Activated T-helper 1 cell treated with anti-CD3 and anti-CD28 coated beads, Interleukin-12 subunit alpha, Interleukin-12 subunit beta, Interleukin-2, Interleukin-4 antibody, amounts not matched to agents 30 ng/mL and 10 ng/mL and 1 ng/mL, durations not matched to agents 14 hours and 24 hours and 36 hours (primary cell): ENCODE data around the gene SRSF1. TPM values are rescaled to one million over a fixed set of nuclear protein-coding genes. Genes with fewer than 3 reads are reported as not detected.

Source experiments
- DNase-seq: peaks from one replicate; pipeline ENCODE4 v3.0.0; 2021; ENCODE audit warnings: low spot score
- H3K27ac Mint-ChIP-seq: one replicate; pipeline ENCODE4 v1.8.0; 2021; ENCODE audit warnings: mild to moderate bottlenecking, mixed read lengths
- H3K27me3 Mint-ChIP-seq: one replicate; pipeline ENCODE4 v1.8.0; 2022; ENCODE audit warnings: mild to moderate bottlenecking, moderate library complexity, mixed read lengths; ENCODE audit not compliant: insufficient read depth
- H3K36me3 Mint-ChIP-seq: one replicate; pipeline ENCODE4 v1.8.0; 2021; ENCODE audit warnings: low read depth, mixed read lengths
- H3K4me1 Mint-ChIP-seq: one replicate; pipeline ENCODE4 v1.8.0; 2021; ENCODE audit warnings: low read depth, mixed read lengths
- H3K4me3 Mint-ChIP-seq: one replicate; pipeline ENCODE4 v1.8.0; 2021; ENCODE audit warnings: mild to moderate bottlenecking, moderate library complexity, mixed read lengths
- H3K9me3 Mint-ChIP-seq: one replicate; pipeline ENCODE4 v1.8.0; 2021; ENCODE audit warnings: mixed read lengths
- intact Hi-C: fragments of 100-400 bp; cut with micrococcal nuclease; formaldehyde crosslinking; loops from one replicate; pipeline ENCODE4 v1.15.1; 2024
- total RNA-seq: library from RNA; stranded (reverse); gene quantifications from 2 replicates; pipeline ENCODE4 v1.2.3, GENCODE V29; 2022

Gene SRSF1
- total RNA-seq, 1 donor from 2014 or later, result 491 TPM

DNA sequence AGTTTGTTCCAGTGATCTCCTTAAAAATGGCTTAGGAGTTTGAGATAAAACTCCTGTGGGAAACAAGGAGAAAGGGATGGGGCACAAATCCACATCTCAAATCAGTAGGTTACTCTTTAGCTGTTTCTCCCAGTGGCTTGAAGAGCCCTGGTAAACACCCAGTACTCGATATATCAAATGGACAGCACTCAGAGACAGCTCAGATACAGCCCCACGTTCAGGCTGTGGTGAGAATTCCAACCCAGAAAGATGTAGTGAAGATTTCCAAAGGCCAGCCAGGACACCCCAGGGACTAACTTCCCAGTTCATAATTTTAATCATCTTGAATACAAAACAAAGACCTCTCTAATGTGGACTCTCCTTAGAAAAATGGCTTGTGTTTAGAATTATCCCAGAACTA, 12.6 kb downstream of the SRSF1 start:
- Mint-ChIP-seq H3K27me3 (no peaks in the 10 kb centered on the region), H3K36me3 (peaks cover 34% of the 10 kb centered on the region), H3K4me1 (peaks cover 60% of the 10 kb centered on the region), H3K4me3 (no peak overlapping the region), H3K9me3 (no peaks in the 10 kb centered on the region), H3K27ac (no peak overlapping the region)
- DNase-seq, result no peak
- intact Hi-C loops, result loop anchor here (2.0 kb wide), 1 partner anchor 144 kb away; the partner anchor contains the start of gene MRPS23

DNA sequence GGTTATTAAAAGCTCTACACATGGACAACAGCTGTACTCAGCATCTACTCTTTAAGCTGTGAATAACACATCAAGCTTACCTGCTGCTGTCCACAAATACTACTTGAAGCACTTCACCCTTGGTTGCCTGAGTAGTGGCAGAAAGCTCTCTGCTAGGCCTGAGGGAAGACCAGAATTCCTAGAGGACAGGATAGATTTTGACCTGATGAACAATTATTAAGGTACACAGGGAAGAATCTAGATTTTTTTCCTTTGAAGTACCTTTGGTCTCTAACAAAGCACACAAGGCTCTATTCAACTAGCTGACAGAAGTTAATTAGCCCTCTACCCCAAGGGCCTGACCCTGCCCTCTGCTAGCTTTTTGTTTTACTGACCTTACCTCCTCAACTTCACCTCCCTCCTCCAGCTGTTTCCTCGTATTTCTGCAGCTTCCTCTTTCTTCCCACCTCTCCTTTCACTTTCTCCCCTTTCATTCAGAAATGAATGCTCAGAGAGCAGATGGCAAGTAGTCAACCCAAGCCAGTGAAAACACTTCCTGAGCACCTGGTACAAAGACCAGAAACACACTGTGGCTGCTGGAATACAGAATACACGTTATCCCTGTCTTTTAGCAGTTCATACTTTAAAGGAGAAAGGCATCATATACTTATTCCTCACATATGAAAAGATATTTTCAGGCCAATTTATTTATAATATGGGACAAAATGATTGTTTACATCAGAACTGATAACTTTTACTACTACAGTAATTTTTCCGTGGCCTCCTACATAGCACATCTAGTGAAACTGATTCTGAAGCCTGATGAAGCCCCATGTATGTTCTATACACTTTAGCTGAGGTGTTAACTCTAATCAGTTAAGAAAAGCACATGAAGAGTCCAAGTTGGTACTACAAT, 13.3 kb downstream of the SRSF1 start:
- H3K36me3 Mint-ChIP-seq, result peaks cover 32% of the 10 kb centered on the region
- intact Hi-C loops, result loop anchor here (2.0 kb wide), 1 partner anchor 143 kb away; the partner anchor contains the start of gene MRPS23
- no peaks in the 10 kb centered on the region for H3K9me3 Mint-ChIP-seq
- DNase-seq, result no peak
- peak overlapping the region; percentile 50 for H3K27ac Mint-ChIP-seq
- H3K27me3 Mint-ChIP-seq, result no peaks in the 10 kb centered on the region
- peaks cover 62% of the 10 kb centered on the region for H3K4me1 Mint-ChIP-seq
- H3K4me3 Mint-ChIP-seq, result no peak overlapping the region

GRCh38 chr17:57991537-57991936, 15.5 kb downstream of the SRSF1 start:
- H3K36me3 Mint-ChIP-seq, result peaks cover 25% of the 10 kb centered on the region
- H3K4me3 Mint-ChIP-seq, result no peak overlapping the region
- DNase-seq, result no peak
- no peaks in the 10 kb centered on the region for H3K27me3 Mint-ChIP-seq
- peaks cover 56% of the 10 kb centered on the region for H3K4me1 Mint-ChIP-seq
- intact Hi-C loops, result no loop called here
- H3K9me3 Mint-ChIP-seq, result no peaks in the 10 kb centered on the region
- no peak overlapping the region for H3K27ac Mint-ChIP-seq

DNA sequence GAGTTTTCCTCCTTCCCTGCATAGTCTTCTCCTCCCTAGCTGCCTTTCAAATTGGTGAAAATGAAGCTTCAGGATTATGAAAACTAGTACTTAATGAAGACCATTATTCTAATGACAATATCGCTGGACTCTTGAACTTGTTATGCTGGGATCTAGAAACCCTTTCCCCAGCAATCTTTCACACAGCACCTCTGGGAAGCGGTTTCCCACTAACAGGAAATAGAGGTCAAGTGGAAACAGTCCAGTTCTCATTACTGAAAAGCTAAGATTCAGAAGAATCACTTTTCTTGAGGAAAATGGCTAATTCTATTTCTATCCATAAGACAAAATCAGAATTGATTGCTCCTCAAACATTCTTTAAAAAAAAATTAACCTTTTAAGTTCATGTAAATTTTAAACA, 17.0 kb downstream of the SRSF1 start:
- no peak overlapping the region for H3K27ac Mint-ChIP-seq
- H3K4me3 Mint-ChIP-seq, result peak overlapping the region; percentile 63
- H3K4me1 Mint-ChIP-seq, result peaks cover 62% of the 10 kb centered on the region
- H3K36me3 Mint-ChIP-seq, result peaks cover 24% of the 10 kb centered on the region
- intact Hi-C loops, result no loop called here
- no peaks in the 10 kb centered on the region for H3K27me3 Mint-ChIP-seq
- no peak for DNase-seq
- no peaks in the 10 kb centered on the region for H3K9me3 Mint-ChIP-seq

DNA sequence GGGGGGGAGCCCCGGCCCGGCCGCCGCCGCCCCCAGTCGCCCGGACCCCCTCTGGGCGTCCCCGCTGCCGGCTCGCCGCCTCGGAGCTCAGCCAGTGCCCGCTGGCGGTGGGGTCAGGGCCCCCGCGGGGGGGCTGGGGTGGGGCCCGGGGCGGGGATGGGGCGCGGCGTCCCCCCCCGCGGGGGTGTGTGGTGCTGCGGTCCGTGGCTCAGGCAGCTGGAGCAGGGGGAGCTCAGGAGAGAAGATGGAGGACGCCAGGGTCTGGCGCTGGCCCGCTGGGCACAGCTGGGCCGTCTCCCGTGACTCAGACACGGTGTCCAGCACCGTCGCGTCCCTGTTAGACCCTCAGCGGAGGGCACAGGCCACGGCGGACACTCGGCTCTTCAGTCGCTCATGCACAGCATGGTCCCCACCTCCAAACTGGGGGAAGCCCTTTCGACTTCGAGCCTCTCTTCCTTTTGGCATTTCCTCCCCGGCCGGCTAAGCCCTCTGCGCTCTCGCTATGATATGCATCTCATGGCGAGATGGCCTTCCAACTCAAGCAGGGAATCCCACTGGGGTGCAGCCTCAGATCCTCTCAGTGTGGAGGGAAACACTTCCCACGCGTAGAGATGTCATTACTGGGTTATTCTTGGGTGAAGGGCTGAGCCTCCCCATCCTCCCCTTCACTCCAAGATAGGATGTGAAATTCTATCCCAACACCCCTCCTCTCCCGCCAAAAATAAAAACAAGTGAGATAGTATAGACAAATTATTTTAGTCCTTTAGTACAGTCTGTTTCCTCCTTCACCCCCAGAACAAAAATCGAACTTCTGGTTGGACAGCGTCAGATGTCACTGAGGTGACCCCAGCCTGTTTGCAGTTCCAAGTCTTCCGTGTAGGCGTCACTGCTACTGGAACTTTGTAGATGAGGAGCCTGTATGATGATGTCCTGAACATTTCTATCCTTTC, 18.5 kb downstream of the SRSF1 start:
- Mint-ChIP-seq H3K36me3 (peaks cover 24% of the 10 kb centered on the region), H3K27me3 (no peaks in the 10 kb centered on the region), H3K4me1 (peaks cover 64% of the 10 kb centered on the region), H3K4me3 (peak overlapping the region; percentile 90), H3K27ac (peak overlapping the region; percentile 89), H3K9me3 (no peaks in the 10 kb centered on the region)
- peak; percentile 65 for DNase-seq
- intact Hi-C loops, result loop anchor here (1.0 to 5.0 kb wide), 5 partner anchors 11 to 138 kb away; partner anchors contain the start of genes DYNLL2, MRPS23 and SRSF1

GRCh38 chr17:57987581-57988300, 19.3 kb downstream of the SRSF1 start, which contains the start of gene VEZF1:
TSS of gene VEZF1 (minus strand) at chr17:57988254. CDS start at chr17:57988111, 143 bp downstream.
- Mint-ChIP-seq H3K4me3 (peak within 1 kb of the TSS; percentile 93), H3K36me3 (peaks cover 24% of the 10 kb centered on the region), H3K27me3 (no peaks in the 10 kb centered on the region), H3K9me3 (no peaks in the 10 kb centered on the region), H3K27ac (peak within 1 kb of the TSS; percentile 93), H3K4me1 (peaks cover 64% of the 10 kb centered on the region)
- intact Hi-C loops, result loop anchor here (1.0 to 5.0 kb wide), 7 partner anchors 8 to 137 kb away; partner anchors contain the start of genes DYNLL2, MRPS23 and SRSF1
- peak; percentile 72 for DNase-seq

DNA sequence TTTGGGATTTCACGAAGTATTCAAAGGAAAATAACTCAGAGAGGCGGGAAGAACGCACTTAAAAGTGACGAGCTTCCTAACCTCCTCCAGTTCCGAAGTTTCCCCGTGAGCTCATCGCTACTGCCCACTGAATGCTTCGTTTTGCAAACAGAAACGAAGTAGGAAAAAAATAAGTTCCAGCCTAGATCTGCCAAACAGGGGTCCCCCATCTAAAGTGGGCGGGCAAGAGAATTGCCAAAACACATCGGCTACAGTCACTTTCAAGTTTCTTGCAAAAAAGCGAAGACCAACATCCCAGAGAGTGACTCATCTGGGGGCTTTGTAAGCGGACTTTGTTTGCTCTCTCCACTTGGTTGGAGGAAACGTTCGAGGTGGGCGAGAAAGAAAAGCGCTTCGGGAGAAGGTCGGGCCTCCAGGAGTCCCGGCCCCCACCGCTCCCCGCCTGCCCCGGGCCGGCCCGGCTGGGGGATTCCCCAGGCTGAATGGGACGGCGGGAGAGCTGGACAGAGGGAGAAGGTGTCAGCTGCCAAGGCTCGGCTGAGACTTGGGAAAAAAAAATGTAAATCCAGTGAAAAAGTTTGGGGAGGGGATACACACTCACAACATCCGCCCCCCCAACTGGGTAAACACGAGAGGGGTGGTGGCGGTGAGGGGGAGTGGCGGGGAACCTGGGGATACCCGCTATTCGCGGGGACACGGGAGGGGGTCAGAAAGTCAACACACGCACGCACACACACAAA, 20.0 kb downstream of the SRSF1 start:
- Mint-ChIP-seq H3K9me3 (no peaks in the 10 kb centered on the region), H3K4me3 (peak overlapping the region; percentile 93), H3K4me1 (peaks cover 64% of the 10 kb centered on the region), H3K27me3 (no peaks in the 10 kb centered on the region), H3K36me3 (peaks cover 29% of the 10 kb centered on the region), H3K27ac (peak overlapping the region; percentile 93)
- intact Hi-C loops, result loop anchor here (1.0 to 5.0 kb wide), 3 partner anchors 8 to 95 kb away; partner anchors contain the start of gene DYNLL2
- DNase-seq, result peak; percentile 15

GRCh38 chr17:57985675-57985974, 21.4 kb downstream of the SRSF1 start:
- H3K36me3 Mint-ChIP-seq, result peaks cover 38% of the 10 kb centered on the region
- no peak overlapping the region for H3K27ac Mint-ChIP-seq
- H3K27me3 Mint-ChIP-seq, result no peaks in the 10 kb centered on the region
- intact Hi-C loops, result loop anchor here (2.0 to 5.0 kb wide), 2 partner anchors 37 to 97 kb away; partner anchors contain the start of gene DYNLL2
- H3K4me1 Mint-ChIP-seq, result peaks cover 75% of the 10 kb centered on the region
- peak overlapping the region; percentile 42 for H3K4me3 Mint-ChIP-seq
- no peaks in the 10 kb centered on the region for H3K9me3 Mint-ChIP-seq
- DNase-seq, result no peak

DNA sequence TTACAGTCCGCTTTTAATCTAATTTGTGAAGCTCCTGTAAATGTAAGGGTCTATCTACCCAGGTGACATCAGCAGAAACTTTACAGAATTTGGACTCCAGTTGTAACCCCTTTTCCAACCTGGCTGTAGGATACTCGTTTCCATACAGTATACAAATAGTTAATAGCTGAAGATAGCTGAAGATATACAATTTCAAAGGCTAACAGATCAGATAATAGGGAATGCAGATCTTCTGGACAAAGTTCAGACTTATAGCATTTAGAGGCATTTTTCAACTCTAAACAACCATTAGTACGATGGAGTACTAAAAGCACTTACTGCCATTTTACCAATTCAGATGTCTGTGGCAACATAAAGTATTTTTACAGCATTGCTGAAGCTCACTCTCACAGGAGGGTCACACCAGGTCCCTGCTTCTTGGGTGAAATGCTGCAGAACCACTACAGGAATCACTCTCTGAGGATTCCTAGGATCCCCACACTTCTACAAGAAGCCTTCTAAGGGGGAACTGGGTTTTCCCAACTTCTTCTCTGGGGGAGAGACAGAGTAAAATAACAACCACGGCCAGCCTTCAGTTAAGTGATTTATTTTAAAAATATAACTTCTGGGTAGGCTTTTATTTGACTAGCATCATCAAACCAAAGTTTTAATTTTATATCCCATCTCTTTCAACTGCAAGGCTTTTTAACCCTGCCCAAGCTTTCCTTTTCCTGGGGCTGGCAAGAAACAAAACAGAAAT, 21.9 kb downstream of the SRSF1 start:
- Mint-ChIP-seq H3K4me1 (peaks cover 78% of the 10 kb centered on the region), H3K27me3 (no peaks in the 10 kb centered on the region), H3K27ac (no peak overlapping the region), H3K4me3 (peak overlapping the region; percentile 42), H3K36me3 (peaks cover 43% of the 10 kb centered on the region), H3K9me3 (no peaks in the 10 kb centered on the region)
- intact Hi-C loops, result loop anchor here (2.0 to 5.0 kb wide), 2 partner anchors 36 to 97 kb away; partner anchors contain the start of gene DYNLL2
- no peak for DNase-seq

GRCh38 chr17:57984261-57984890, 22.7 kb downstream of the SRSF1 start:
- Mint-ChIP-seq H3K27ac (no peak overlapping the region), H3K9me3 (no peaks in the 10 kb centered on the region), H3K36me3 (peaks cover 44% of the 10 kb centered on the region), H3K4me1 (peaks cover 71% of the 10 kb centered on the region), H3K4me3 (no peak overlapping the region), H3K27me3 (no peaks in the 10 kb centered on the region)
- DNase-seq, result no peak
- intact Hi-C loops, result loop anchor here (2.0 kb wide), 1 partner anchor 36 kb away; no protein-coding TSS in a partner anchor

DNA sequence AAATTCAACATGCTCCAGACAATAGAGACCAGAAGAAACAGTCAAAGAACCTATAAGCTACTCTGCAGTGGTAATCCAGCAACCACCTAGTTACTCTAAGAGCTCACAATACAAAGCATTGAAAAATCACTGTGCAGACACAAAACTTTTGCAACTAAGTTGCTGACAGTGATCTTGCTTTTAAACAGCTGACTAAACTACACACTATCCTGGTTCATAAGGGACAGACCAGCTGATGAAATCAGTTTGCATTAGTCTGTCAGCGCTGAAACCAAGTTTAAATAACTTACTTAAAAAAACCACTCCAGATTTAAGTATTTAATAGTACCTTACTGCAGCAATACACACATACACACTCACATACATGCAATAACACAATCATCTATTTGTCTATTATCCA, 23.6 kb downstream of the SRSF1 start:
- H3K27me3 Mint-ChIP-seq, result no peaks in the 10 kb centered on the region
- H3K9me3 Mint-ChIP-seq, result no peaks in the 10 kb centered on the region
- H3K36me3 Mint-ChIP-seq, result peaks cover 47% of the 10 kb centered on the region
- no peak overlapping the region for H3K27ac Mint-ChIP-seq
- no peak for DNase-seq
- no peak overlapping the region for H3K4me3 Mint-ChIP-seq
- peaks cover 62% of the 10 kb centered on the region for H3K4me1 Mint-ChIP-seq
- intact Hi-C loops, result no loop called here
